ENCODE data around the gene TRIM32.
A peak's percentile ranks its signal among the peaks of the same experiment; 100 is the strongest.

TRIM32 gene, protein sequence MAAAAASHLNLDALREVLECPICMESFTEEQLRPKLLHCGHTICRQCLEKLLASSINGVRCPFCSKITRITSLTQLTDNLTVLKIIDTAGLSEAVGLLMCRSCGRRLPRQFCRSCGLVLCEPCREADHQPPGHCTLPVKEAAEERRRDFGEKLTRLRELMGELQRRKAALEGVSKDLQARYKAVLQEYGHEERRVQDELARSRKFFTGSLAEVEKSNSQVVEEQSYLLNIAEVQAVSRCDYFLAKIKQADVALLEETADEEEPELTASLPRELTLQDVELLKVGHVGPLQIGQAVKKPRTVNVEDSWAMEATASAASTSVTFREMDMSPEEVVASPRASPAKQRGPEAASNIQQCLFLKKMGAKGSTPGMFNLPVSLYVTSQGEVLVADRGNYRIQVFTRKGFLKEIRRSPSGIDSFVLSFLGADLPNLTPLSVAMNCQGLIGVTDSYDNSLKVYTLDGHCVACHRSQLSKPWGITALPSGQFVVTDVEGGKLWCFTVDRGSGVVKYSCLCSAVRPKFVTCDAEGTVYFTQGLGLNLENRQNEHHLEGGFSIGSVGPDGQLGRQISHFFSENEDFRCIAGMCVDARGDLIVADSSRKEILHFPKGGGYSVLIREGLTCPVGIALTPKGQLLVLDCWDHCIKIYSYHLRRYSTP

DNA sequence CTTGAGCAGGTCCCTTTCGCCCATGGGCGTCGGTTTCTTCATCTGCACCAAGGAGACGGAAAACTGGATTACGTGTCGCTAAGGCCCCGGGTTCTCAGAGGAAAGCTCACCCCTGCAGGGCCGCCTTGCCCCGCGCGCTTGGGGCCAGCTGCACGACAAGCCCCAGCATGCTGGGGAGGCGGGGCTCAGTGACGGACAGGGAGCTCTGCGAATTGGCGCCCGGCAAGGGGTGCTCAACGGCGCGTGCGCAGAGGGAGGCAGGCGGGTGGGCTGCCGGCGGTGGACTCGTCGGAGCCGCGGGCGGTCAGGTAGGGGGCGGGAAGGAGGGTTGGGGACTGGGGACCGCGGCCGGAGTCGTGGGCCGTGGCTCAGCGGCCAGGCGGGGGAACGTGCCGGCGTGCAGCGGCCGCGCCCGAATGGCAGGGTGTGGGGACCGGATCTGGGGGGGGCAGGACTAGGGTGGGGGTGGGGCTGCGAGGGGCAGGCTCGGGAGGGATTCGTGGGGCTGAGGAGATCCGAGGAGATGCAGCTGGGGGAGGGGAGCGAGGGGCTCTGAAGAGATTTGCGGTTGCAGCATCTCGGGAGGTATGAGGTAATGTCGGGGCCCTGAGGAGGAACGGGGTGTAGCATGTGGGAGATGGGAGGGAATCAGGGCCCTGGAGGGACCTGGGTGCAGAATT, at the start of gene TRIM32:
TRIM32 (plus strand) TSS at position 232 of the 680 bp plus-strand sequence. CDS start 10,438 bp downstream, outside the sequence.
- peak; percentile 98 for ATAC-seq
- Mint-ChIP-seq H3K4me1 (peaks cover 57% of the 10 kb centered on the region), H3K36me3 (ENCODE audit: low read depth) (peaks cover 10% of the 10 kb centered on the region), H3K4me3 (peak within 1 kb of the TSS; percentile 88), H3K27me3 (no peaks in the 10 kb centered on the region), H3K27ac (peak within 1 kb of the TSS; percentile 86), H3K9me3 (peaks cover 6% of the 10 kb centered on the region)
- peak; percentile 95 for DNase-seq

DNA sequence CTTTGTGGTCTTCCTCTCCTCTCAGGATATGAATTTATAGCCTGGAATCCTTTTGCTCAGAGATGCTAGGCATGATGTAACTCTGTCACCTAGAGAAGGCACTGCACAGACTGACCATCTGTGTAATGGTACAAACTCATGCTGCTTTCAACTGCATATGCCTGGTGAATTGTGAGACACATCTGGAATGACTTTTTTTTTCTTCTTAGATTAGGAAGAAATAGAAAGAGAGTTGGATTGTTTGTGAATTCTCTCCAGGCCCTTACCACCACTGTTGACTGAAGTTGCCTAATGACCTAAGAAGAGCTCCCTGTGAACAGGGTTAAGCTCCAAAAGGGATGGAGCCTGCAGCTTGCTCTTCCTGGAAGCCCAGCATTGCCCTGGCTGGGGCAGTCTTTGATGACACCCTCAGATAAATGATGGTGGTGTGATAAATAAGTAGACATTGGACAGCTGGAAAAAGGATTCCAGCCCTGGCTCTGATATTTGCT, 47.8 kb upstream of the TRIM32 start:
- no peaks in the 10 kb centered on the region for H3K9me3 Mint-ChIP-seq
- no peak overlapping the region for H3K4me3 Mint-ChIP-seq
- no peaks in the 10 kb centered on the region for H3K4me1 Mint-ChIP-seq
- no peak overlapping the region for H3K27ac Mint-ChIP-seq
- DNase-seq (no peak), ATAC-seq (no peak)
- H3K27me3 Mint-ChIP-seq = no peaks in the 10 kb centered on the region
- peaks cover 8% of the 10 kb centered on the region for H3K36me3 Mint-ChIP-seq (ENCODE audit: low read depth)

DNA sequence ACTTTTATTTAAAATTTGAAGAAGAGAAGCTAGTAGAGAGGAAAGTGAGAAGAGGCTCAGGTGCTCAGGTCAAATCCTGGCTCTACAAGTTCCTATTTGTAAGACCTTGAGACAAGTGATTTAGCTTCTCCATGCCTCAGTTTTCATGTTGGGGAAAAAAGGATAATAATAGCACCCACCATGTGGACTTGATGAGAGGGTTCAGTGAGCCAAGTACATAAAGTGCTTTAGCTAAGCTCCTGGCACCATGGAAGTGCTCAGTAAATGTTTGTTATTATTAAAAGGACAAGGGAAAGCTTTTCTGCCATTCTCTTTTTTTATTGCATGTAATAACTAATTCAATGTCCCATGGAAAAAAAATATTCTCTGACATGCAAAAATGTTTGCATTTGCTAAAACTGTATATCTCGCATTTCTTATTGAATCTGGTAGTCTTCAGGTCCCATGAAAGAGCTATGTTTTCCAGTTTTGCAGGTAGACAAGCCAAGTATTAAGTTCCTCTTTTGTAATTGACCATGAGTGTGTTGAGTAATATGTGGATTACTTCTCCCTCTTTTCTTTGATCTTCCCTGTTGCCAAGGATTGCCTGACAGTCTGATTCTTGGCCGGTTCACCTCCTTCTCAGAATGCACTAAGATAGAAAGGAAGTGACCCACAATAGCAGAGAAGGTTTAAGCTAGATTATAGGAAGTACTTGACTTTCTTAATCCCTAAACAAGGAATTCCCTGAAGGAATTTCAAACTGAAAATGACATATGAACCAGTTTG, 45.6 kb upstream of the TRIM32 start:
- DNase-seq (no peak), ATAC-seq (no peak)
- no peaks in the 10 kb centered on the region for H3K9me3 Mint-ChIP-seq

DNA sequence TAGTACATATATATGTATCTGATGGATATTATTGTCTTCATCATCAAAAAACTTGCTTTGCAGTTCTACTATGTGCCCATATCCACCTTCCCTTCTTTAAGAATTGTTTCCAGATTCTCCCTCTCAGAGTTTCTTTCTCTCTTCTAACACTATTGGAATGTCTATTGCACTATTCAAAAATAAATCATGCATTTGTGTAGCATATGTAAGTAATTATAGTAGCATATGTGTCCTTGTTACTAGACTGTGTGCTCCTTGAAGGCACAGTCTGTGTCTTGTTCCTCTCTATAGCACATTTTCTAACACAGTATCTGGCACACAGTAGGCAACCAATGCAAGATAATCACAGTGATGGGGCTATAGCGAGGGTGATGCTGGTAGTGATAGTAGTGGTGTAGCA, 43.4 kb upstream of the TRIM32 start:
- no peaks in the 10 kb centered on the region for H3K36me3 Mint-ChIP-seq (ENCODE audit: low read depth)
- DNase-seq = no peak
- H3K27me3 Mint-ChIP-seq = no peaks in the 10 kb centered on the region
- no peak for ATAC-seq
- H3K4me1 Mint-ChIP-seq = no peaks in the 10 kb centered on the region
- no peak overlapping the region for H3K4me3 Mint-ChIP-seq
- H3K27ac Mint-ChIP-seq = no peak overlapping the region
- no peaks in the 10 kb centered on the region for H3K9me3 Mint-ChIP-seq

More for the DNA sequence above, 45.6 kb upstream of the TRIM32 start:
- Mint-ChIP-seq H3K27ac (no peak overlapping the region), H3K4me3 (no peak overlapping the region), H3K4me1 (no peaks in the 10 kb centered on the region), H3K36me3 (ENCODE audit: low read depth) (peaks cover 5% of the 10 kb centered on the region), H3K27me3 (no peaks in the 10 kb centered on the region)

DNA sequence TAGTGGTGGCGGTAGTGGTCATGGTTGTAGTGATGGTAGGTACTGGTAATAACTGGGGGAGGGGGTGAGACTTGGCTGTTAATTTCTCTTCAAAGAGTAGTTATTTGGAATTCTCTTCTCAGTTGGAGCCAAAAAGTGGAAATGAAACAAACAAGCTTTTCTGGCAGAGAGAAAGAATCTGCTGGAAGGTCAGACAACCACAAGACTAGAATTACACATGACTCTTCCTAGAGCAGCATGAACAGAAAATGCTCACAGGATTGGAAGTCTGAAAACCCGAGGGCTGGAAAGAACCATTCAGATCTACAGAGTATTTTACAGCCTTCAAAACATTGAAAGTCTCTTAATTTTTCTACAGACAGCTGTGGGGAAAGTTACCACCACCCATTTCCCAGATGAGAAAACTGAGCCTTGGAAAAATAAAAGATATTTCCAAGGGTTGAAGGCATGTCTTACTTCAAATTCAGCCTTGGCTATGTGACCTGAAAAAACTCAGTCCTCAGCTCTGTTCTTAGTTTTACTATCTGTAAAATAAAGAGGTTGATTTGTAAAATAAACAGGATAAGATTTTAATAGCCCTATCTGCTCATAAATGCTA, 42.9 kb upstream of the TRIM32 start:
- DNase-seq = no peak
- H3K9me3 Mint-ChIP-seq = no peaks in the 10 kb centered on the region
- no peak overlapping the region for H3K27ac Mint-ChIP-seq
- no peaks in the 10 kb centered on the region for H3K27me3 Mint-ChIP-seq
- no peak for ATAC-seq
- H3K36me3 Mint-ChIP-seq (ENCODE audit: low read depth) = no peaks in the 10 kb centered on the region
- H3K4me3 Mint-ChIP-seq = no peak overlapping the region
- H3K4me1 Mint-ChIP-seq = no peaks in the 10 kb centered on the region

DNA sequence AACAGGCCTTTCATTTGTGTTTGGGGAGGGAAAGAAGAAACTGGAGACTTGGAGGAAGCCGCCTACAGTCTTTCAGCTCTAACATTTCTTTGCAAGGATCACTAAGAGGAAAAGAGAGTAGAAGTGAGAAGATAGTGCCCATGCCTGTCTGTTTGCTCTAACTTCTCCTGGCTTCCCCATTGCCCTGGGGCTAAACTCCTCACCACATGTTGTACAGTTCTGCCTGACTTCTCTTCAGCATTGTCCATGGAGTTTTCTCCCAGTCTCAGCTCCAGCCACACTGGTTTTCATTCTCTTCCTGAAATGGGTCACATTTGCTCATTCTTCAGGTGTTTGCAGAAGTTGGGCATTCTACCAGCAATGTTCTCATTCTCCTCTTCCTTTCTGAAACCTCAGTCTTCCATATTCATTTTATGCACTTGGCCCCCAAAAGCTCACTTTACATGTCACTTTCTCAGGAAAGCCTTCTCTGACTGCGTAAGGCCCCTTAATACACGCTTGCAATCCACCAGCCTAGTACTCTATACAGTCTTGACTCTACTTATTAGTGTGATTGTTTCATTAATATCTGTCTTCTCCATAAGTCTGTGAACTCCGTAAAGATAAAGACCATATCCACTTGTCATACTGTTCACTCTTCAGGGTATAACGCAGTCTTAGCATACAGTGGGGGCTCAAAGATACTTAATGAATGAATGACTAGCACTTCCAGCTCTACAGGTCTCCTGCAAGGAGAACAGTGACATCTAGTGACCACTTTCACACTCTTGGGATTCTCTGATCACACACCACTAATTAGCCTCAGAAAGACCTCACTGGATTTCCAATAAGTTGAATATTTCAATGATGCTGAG, 40.2 kb upstream of the TRIM32 start:
- Mint-ChIP-seq H3K27me3 (no peaks in the 10 kb centered on the region), H3K27ac (no peak overlapping the region), H3K4me1 (no peaks in the 10 kb centered on the region), H3K9me3 (no peaks in the 10 kb centered on the region), H3K36me3 (ENCODE audit: low read depth) (peaks cover 4% of the 10 kb centered on the region), H3K4me3 (no peak overlapping the region)
- ATAC-seq (no peak), DNase-seq (no peak)

DNA sequence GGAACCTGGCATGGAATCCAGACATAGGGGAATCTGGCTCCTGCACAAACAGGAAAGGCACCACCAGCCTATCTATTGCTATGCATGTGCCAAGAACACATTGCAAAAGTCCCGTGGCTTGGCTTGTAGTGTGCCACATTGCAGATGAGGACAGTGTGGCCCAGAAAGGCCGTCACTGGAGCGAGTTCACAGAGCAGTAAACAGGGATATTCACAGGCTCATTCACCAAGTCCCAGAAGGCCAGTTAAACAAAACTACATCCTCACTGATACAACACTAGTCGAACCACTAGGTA, 39.6 kb upstream of the TRIM32 start:
- no peaks in the 10 kb centered on the region for H3K27me3 Mint-ChIP-seq
- DNase-seq = no peak
- H3K4me3 Mint-ChIP-seq = no peak overlapping the region
- H3K27ac Mint-ChIP-seq = no peak overlapping the region
- ATAC-seq = no peak
- no peaks in the 10 kb centered on the region for H3K9me3 Mint-ChIP-seq
- peaks cover 4% of the 10 kb centered on the region for H3K36me3 Mint-ChIP-seq (ENCODE audit: low read depth)
- no peaks in the 10 kb centered on the region for H3K4me1 Mint-ChIP-seq

DNA sequence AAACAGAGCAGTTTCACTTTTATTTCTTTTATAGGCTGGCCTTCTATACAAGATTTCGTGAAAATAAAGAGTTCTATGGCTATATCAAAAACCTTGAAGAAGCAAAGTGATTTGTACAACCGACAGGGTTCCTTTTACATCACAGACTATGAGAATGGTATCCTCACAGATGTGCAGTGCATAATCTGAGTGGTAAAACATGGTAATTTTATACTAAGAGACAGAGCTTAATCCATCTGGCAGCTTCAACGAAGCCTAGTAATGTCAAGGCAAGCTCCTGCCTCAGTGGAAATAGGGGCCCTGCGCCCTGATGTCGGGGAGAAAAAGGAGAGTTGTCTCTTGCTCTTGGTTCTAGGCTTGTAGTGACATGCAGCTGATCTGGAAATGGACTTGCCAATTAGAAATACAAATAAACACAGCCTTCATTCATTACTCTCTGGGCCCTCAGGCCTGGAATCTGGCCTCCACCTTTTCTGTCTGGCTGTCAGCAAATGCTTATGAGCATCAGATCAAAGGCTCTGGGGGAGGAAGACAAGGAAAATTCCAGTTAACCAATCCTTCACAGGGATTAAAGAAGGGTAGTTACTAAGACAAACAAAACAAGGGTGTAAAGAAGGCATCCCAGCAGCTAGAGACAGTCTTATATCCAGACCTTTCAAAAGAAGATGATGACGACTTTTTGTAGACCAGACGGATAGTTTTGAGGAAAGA, 33.6 kb upstream of the TRIM32 start:
- Mint-ChIP-seq H3K27ac (no peak overlapping the region), H3K4me3 (no peak overlapping the region), H3K4me1 (no peaks in the 10 kb centered on the region), H3K9me3 (no peaks in the 10 kb centered on the region), H3K27me3 (no peaks in the 10 kb centered on the region), H3K36me3 (ENCODE audit: low read depth) (peaks cover 4% of the 10 kb centered on the region)
- DNase-seq (no peak), ATAC-seq (no peak)

DNA sequence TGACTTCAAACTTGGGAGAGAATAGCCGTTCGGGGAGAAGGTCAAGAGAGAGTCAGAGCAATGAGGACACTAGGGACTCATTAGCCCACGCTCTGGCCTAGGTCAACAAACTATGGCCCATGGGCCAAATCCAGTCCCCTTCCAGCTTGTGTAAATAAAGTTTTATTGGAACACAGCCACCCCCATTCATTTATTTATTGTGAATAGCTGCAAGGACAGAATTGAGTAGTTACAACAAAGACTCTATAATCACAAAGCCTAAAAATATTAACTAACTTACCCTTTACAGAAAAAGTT, 33.1 kb upstream of the TRIM32 start:
- ATAC-seq (no peak), DNase-seq (no peak)
- no peaks in the 10 kb centered on the region for H3K4me1 Mint-ChIP-seq
- peaks cover 4% of the 10 kb centered on the region for H3K36me3 Mint-ChIP-seq (ENCODE audit: low read depth)
- no peaks in the 10 kb centered on the region for H3K27me3 Mint-ChIP-seq
- no peak overlapping the region for H3K27ac Mint-ChIP-seq
- no peak overlapping the region for H3K4me3 Mint-ChIP-seq
- no peaks in the 10 kb centered on the region for H3K9me3 Mint-ChIP-seq

DNA sequence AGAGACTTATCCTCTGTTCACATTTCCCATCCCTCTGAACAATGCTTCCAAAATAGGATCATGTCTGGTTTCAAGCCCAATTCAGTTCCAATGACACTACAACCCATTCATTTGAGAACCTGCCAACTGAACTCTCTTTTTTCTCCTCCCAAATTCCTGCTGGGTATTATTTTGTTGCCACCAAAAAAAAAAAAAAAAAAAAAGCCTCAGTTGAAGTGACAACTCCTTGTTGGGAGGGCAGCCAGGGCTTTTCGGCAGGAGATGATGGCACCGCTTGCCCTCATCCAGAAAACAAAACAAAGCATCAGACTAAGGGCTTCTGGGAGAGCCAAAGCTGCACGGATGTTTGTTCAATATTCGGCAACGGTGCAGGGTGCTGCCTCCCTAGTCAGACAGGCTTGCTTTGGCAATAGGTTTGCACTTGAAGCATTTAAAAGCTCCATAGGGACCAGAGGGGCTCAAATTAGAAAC, 30.6 kb upstream of the TRIM32 start:
- H3K27ac Mint-ChIP-seq = no peak overlapping the region
- no peaks in the 10 kb centered on the region for H3K27me3 Mint-ChIP-seq

DNA sequence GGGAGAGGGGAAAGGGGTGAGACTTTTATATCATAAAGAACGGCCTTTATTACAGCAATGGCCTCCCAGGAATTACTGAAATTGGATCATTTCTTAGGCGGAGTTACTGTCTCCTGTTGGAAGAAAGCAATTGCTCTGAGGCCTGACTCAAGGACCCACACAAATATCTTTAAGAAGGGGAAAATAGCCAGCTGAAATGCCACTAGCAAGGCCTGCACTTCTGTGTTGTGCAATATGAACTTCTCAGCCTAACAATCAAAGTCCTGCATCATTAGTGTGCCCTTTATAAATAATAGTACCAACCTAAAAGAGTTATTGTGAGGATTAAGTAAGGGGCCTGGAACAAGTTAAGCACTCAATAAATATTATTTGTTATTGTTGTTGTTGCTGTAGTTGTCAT, 30.1 kb upstream of the TRIM32 start:
- Mint-ChIP-seq H3K27me3 (no peaks in the 10 kb centered on the region), H3K4me3 (no peak overlapping the region), H3K4me1 (no peaks in the 10 kb centered on the region), H3K9me3 (no peaks in the 10 kb centered on the region), H3K36me3 (ENCODE audit: low read depth) (no peaks in the 10 kb centered on the region), H3K27ac (no peak overlapping the region)
- no peak for DNase-seq
- no peak for ATAC-seq

More for the DNA sequence above, 30.6 kb upstream of the TRIM32 start:
- Mint-ChIP-seq H3K9me3 (no peaks in the 10 kb centered on the region), H3K4me1 (no peaks in the 10 kb centered on the region), H3K36me3 (ENCODE audit: low read depth) (no peaks in the 10 kb centered on the region), H3K4me3 (no peak overlapping the region)
- DNase-seq (no peak), ATAC-seq (no peak)

DNA sequence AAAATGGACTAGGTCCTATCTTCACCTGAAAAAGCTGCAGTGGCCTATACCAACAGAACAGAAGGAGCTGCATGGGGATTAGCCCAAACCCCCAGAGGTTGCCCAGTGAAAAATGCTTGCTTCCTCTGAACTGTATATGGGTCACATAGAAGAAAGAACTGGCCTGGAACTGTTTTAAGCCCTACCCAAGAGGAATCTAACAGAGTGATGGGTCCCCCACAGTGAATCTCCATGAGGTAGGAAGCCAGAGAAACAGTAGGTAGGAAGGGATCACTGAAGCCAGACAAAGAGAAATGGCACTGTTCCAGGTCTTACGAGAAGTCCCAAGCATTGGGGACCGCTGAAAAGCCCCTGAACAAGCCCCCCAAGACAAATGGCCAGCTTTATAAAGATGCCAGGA, 28.8 kb upstream of the TRIM32 start:
- Mint-ChIP-seq H3K27ac (no peak overlapping the region), H3K9me3 (no peaks in the 10 kb centered on the region), H3K4me3 (no peak overlapping the region), H3K36me3 (ENCODE audit: low read depth) (no peaks in the 10 kb centered on the region), H3K4me1 (no peaks in the 10 kb centered on the region), H3K27me3 (no peaks in the 10 kb centered on the region)
- ATAC-seq = no peak
- no peak for DNase-seq

Measured in activated naive CD8-positive, alpha-beta T cell treated with anti-CD3 and anti-CD28 coated beads, Interleukin-2, amount 50 U/mL, for 24 hours (primary cell).